PC-9 (cell line): Measurements from ENCODE around the gene LUZP2. TPM values are rescaled to one million over a fixed set of nuclear protein-coding genes. Genes with fewer than 3 reads are reported as not detected.

Experiments used
- BruUV-seq: library from RNA; stranded (reverse); fragments of 400-500 nt; replicated peaks from 2 replicates; lab custom pipeline; 2021; lab: Mats Ljungman, UMichigan
- CTCF ChIA-PET: fragments of 300-600 bp; sonication (Branson Sonifier 250); formaldehyde crosslinking; loops from one replicate; lab custom pipeline; 2022; ENCODE audit warnings: antibody characterized with exemption; lab: Charles Lee
- POLR2A ChIA-PET: fragments of 300-600 bp; sonication (Branson Sonifier 250); formaldehyde crosslinking; loops from one replicate; lab custom pipeline; 2022; ENCODE audit warnings: antibody characterized with exemption; ENCODE audit not compliant: unreplicated experiment; lab: Charles Lee
- DNase-seq, 2 experiments: peaks; one replicate each; pipeline versions ENCODE4 v3.0.0 to v3.0.0-alpha.2; 2015 to 2022; ENCODE audit warnings: mixed read lengths in 1 of 2
- H2AFZ ChIP-seq: fragments of 200-600 bp; sonication (generic); 2 replicates; pipeline ENCODE4 v1.8.1; 2017; ENCODE audit warnings: antibody characterized with exemption
- H3F3A ChIP-seq: fragments of 200-600 bp; sonication (generic); 2 replicates; pipeline ENCODE4 v1.8.1; 2017; ENCODE audit warnings: antibody characterized with exemption, mild to moderate bottlenecking, low read depth; ENCODE audit not compliant: insufficient read depth
- H3K27ac ChIP-seq: fragments of 200-600 bp; sonication (generic); 2 replicates; pipeline ENCODE4 v1.6.1; 2016; ENCODE audit warnings: mixed run types
- H3K27me3 ChIP-seq: fragments of 200-600 bp; sonication (generic); 2 replicates; pipeline ENCODE4 v1.6.1; 2016; ENCODE audit warnings: low read depth, mixed run types; ENCODE audit not compliant: insufficient read depth
- H3K36me3 ChIP-seq: fragments of 200-600 bp; sonication (generic); 2 replicates; pipeline ENCODE4 v1.6.1; 2016; ENCODE audit warnings: low read depth, mixed run types
- H3K4me1 ChIP-seq: fragments of 200-600 bp; sonication (generic); replicated peaks from 2 replicates; pipeline ENCODE4 v1.6.1; 2016; ENCODE audit warnings: mixed run types; ENCODE audit not compliant: insufficient read depth
- H3K4me2 ChIP-seq: fragments of 200-600 bp; sonication (generic); 2 replicates; pipeline ENCODE4 v1.6.1; 2017; ENCODE audit warnings: mixed run types
- H3K4me3 ChIP-seq: fragments of 200-600 bp; sonication (generic); 2 replicates; pipeline ENCODE4 v1.6.1; 2016; ENCODE audit warnings: mixed run types
- H3K79me2 ChIP-seq: fragments of 200-600 bp; sonication (generic); 2 replicates; pipeline ENCODE4 v1.6.1; 2017; ENCODE audit warnings: low read depth, mixed run types
- H3K9me2 ChIP-seq: fragments of 200-600 bp; sonication (generic); 2 replicates; pipeline ENCODE4 v1.8.1; 2017; ENCODE audit warnings: mild to moderate bottlenecking; ENCODE audit not compliant: insufficient read depth
- H3K9me3 ChIP-seq: fragments of 200-600 bp; sonication (generic); 2 replicates; pipeline ENCODE4 v1.8.1; 2016; ENCODE audit warnings: low read depth; ENCODE audit not compliant: insufficient read depth
- H4K20me1 ChIP-seq: fragments of 200-600 bp; sonication (generic); 2 replicates; pipeline ENCODE4 v1.8.1; 2017; ENCODE audit not compliant: insufficient read depth
- EZH2 ChIP-seq: fragments of 200-600 bp; sonication (generic); IDR thresholded peaks from 2 replicates; pipeline ENCODE4 v1.8.0; 2017; ENCODE audit warnings: antibody characterized with exemption, low read depth
- intact Hi-C: fragments of 100-400 bp; cut with micrococcal nuclease; formaldehyde crosslinking; loops from one replicate; pipeline ENCODE4 v1.10.0; 2022; ENCODE audit not compliant: unreplicated experiment
- total RNA-seq: library from RNA; stranded (reverse); gene quantifications from 2 replicates; pipeline ENCODE4 v1.2.3, GENCODE V29; 2021
- TF ChIP-seq, protein P1 (sequence below): fragments of 200-600 bp; sonication (generic); conservative IDR thresholded peaks from 2 replicates; pipeline ENCODE4 v1.6.1; 2017; ENCODE audit warnings: mixed run types, antibody characterized with exemption, mild to moderate bottlenecking, moderate library complexity

Gene LUZP2
- total RNA-seq, 1 experiment from 2014 or later = 0.15 TPM

DNA sequence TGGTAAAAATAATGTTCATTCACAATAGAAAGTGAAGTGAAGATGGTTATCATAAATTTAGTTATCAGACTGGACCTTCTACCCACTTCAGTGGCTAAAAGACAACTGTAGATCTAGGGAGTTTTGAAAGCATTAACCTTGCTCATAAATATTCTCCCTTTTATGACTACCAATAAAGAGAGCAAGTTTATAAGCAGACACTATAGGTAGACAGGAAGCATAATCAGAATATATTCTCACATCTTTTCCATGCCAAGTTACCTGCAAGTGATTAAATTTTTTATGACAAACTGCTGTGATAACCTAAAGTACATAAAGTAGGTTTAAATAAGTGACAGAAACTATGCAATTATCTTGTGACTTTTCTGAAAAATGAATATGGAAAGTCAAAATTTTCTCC lies 62.5 kb downstream of the LUZP2 start:
- Histone ChIP-seq H3K27ac (no peak overlapping the region), H3K9me3 (no peaks in the 10 kb centered on the region), H4K20me1 (no peaks in the 10 kb centered on the region), H3F3A (no peaks in the 10 kb centered on the region), H3K79me2 (no peaks in the 10 kb centered on the region), H2AFZ (no peak overlapping the region), H3K4me3 (no peak overlapping the region), H3K4me1 (no peaks in the 10 kb centered on the region), H3K36me3 (no peaks in the 10 kb centered on the region), H3K27me3 (no peaks in the 10 kb centered on the region), H3K9me2 (no peaks in the 10 kb centered on the region), H3K4me2 (no peak overlapping the region)
- intact Hi-C loops = no loop called here
- no peak for TF ChIP-seq EZH2
- TF ChIP-seq, protein P1, sequence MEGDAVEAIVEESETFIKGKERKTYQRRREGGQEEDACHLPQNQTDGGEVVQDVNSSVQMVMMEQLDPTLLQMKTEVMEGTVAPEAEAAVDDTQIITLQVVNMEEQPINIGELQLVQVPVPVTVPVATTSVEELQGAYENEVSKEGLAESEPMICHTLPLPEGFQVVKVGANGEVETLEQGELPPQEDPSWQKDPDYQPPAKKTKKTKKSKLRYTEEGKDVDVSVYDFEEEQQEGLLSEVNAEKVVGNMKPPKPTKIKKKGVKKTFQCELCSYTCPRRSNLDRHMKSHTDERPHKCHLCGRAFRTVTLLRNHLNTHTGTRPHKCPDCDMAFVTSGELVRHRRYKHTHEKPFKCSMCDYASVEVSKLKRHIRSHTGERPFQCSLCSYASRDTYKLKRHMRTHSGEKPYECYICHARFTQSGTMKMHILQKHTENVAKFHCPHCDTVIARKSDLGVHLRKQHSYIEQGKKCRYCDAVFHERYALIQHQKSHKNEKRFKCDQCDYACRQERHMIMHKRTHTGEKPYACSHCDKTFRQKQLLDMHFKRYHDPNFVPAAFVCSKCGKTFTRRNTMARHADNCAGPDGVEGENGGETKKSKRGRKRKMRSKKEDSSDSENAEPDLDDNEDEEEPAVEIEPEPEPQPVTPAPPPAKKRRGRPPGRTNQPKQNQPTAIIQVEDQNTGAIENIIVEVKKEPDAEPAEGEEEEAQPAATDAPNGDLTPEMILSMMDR = no peak
- DNase-seq = no peak
- ChIA-PET POLR2A (no interaction called here), CTCF (no interaction called here)
- BruUV-seq = no TSS peak

DNA sequence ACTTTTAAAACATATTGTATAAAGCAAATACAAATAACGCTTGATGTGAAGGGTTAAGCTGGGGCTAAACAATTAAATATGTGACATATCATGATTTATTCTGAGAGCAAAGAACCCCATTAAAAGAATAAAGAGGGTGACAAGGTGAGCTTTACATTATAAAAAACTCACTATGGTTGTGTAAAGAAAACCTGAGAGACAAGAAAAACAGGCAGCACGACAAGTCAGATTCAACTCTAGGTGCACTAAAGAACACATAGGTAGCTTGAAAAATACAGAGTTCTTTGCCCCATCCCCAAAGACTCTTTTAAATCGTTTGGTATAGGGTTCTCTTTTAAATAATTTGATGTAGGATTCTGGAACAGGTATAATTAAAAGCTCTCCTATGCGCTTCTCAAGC lies 63.5 kb downstream of the LUZP2 start:
- Histone ChIP-seq H3K4me3 (no peak overlapping the region), H3K36me3 (no peaks in the 10 kb centered on the region), H2AFZ (no peak overlapping the region), H4K20me1 (no peaks in the 10 kb centered on the region), H3K4me2 (no peak overlapping the region), H3K27ac (no peak overlapping the region), H3F3A (no peaks in the 10 kb centered on the region), H3K4me1 (no peaks in the 10 kb centered on the region), H3K9me2 (no peaks in the 10 kb centered on the region), H3K27me3 (no peaks in the 10 kb centered on the region), H3K9me3 (no peaks in the 10 kb centered on the region), H3K79me2 (no peaks in the 10 kb centered on the region)
- no peak for TF ChIP-seq EZH2
- no TSS peak for BruUV-seq
- intact Hi-C loops = no loop called here
- ChIA-PET CTCF (no interaction called here), POLR2A (no interaction called here)
- no peak for DNase-seq

DNA sequence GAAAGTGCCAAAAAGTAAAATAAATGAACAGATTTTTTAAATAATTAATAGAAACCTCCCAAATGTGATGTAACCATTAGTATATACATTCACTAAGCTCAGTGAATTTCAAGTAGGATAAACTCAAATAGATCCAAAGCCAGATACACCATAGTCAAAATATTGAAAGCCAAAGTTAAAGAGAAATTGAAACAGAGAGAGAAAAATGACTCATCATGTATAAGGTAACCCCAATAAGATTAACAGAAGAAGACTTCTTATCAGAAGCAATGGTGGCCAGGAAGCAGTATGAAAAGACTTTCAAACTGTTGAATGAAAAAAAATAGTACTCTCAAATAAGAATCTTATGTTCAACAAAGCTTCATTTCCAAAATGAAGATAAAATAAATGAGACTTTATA lies 70.5 kb downstream of the LUZP2 start:
- Histone ChIP-seq H3K36me3 (no peaks in the 10 kb centered on the region), H4K20me1 (no peaks in the 10 kb centered on the region), H3K27me3 (no peaks in the 10 kb centered on the region), H3F3A (no peaks in the 10 kb centered on the region), H3K4me3 (no peak overlapping the region), H3K4me2 (no peak overlapping the region), H3K79me2 (no peaks in the 10 kb centered on the region), H3K4me1 (no peaks in the 10 kb centered on the region), H3K27ac (no peak overlapping the region), H2AFZ (0 out of 2 replicates have a peak overlapping the region, but pooled peaks have one; percentile 66), H3K9me2 (no peaks in the 10 kb centered on the region), H3K9me3 (no peaks in the 10 kb centered on the region)
- POLR2A ChIA-PET = no interaction called here
- no peak for TF ChIP-seq EZH2
- TF ChIP-seq, protein P1 = no peak
- CTCF ChIA-PET = no interaction called here
- no peak for DNase-seq
- BruUV-seq = no TSS peak
- intact Hi-C loops = no loop called here

DNA sequence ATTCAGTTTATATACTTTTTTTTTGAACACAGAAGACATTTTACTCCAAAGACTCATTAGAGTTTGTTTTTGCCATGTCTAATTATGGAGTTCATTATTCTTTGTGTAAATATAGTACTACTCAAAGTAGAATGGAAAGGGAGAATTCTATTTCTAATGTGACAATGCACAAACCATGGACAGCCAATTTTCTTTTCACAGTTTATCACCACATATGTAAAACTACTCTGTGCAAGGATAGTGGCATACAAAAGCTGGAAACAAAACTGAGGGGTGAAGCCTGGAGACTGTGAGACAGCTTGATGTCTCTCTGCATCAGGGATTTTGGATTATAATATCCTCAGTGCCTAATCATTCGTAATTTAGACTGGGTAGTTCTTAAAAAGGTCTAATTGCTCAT lies 75.5 kb downstream of the LUZP2 start:
- POLR2A ChIA-PET = no interaction called here
- Histone ChIP-seq H3K4me1 (peaks cover 12% of the 10 kb centered on the region), H3K9me2 (no peaks in the 10 kb centered on the region), H3K79me2 (no peaks in the 10 kb centered on the region), H3F3A (no peaks in the 10 kb centered on the region), H3K9me3 (no peaks in the 10 kb centered on the region), H3K36me3 (no peaks in the 10 kb centered on the region), H3K27me3 (no peaks in the 10 kb centered on the region), H3K4me2 (no peak overlapping the region), H2AFZ (no peak overlapping the region), H4K20me1 (no peaks in the 10 kb centered on the region), H3K27ac (no peak overlapping the region), H3K4me3 (no peak overlapping the region)
- CTCF ChIA-PET = no interaction called here
- intact Hi-C loops = no loop called here
- DNase-seq = no peak
- TF ChIP-seq, protein P1 = no peak
- TF ChIP-seq EZH2 = no peak
- BruUV-seq = no TSS peak
